Right atrium auricular region (tissue), 2 donors: ENCODE measurements around the gene PHGDH. TPM values are rescaled to one million over a fixed set of nuclear protein-coding genes. Genes with fewer than 3 reads are reported as not detected.

Experiments used
- DNase-seq: peaks from one replicate; pipeline ENCODE4 v3.0.0-alpha.2; 2019; ENCODE audit warnings: low spot score
- H3K27ac ChIP-seq, 2 donors: fragments of 200-600 bp; sonication (generic); 1 replicate in 1 of 2; 2 replicates in 1 of 2; pipeline ENCODE4 v1.5.1; 2016 to 2019
- H3K27me3 ChIP-seq, 2 donors: fragments of 200-600 bp; sonication (generic); one replicate each; pipeline versions ENCODE4 v1.5.1 to v1.6.0; 2017 to 2019
- H3K36me3 ChIP-seq: fragments of 200-600 bp; sonication (generic); one replicate; pipeline ENCODE4 v1.5.1; 2016
- H3K4me1 ChIP-seq, 2 donors: fragments of 200-600 bp; sonication (generic); one replicate each; pipeline versions ENCODE4 v1.5.1 to v1.6.0; 2017 to 2019
- H3K4me3 ChIP-seq, 2 donors: fragments of 200-600 bp; sonication (generic); 1 replicate in 1 of 2; 2 replicates in 1 of 2; pipeline ENCODE4 v1.5.1; 2017 to 2019; ENCODE audit warnings: mild to moderate bottlenecking in 1 of 2, moderate library complexity in 1 of 2
- H3K9me3 ChIP-seq, 2 donors: fragments of 200-600 bp; sonication (generic); one replicate each; pipeline ENCODE4 v1.5.1; 2019
- total RNA-seq, 2 donors: library from RNA; depleted of rRNA; stranded (reverse); fragments of >200 nt; gene quantifications; one replicate each; pipeline ENCODE4 v1.1.0, GENCODE V29; 2016
- TF ChIP-seq, protein P1 (sequence below), 2 donors: fragments of 200-600 bp; sonication (generic); IDR thresholded peaks; one replicate each; pipeline ENCODE4 v1.5.1; 2019; ENCODE audit warnings: antibody characterized with exemption in 2 of 2

PHGDH gene
- total RNA-seq, 2 donors from 2014 or later = 23.5 to 29.4 TPM

DNA sequence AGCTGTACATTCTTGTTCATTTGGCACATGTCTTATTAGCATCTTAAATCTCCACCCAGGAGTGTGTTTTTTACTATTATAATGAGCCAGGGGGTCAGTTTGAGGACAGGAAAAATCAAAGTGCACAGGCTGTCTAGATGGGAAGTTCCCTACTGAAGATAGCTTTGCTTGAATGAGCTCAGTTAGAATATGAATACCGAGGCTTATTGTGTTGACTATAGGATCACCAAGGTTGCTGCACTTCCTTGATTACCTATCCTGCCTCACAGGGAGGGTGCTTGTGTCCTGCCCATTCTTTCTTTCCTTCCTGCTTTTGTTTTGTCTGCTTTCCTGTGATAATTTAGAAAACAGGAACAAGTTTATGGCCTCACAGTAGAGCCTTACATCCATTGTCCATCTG, 16.3 kb downstream of the PHGDH start:
- TF ChIP-seq, protein P1, sequence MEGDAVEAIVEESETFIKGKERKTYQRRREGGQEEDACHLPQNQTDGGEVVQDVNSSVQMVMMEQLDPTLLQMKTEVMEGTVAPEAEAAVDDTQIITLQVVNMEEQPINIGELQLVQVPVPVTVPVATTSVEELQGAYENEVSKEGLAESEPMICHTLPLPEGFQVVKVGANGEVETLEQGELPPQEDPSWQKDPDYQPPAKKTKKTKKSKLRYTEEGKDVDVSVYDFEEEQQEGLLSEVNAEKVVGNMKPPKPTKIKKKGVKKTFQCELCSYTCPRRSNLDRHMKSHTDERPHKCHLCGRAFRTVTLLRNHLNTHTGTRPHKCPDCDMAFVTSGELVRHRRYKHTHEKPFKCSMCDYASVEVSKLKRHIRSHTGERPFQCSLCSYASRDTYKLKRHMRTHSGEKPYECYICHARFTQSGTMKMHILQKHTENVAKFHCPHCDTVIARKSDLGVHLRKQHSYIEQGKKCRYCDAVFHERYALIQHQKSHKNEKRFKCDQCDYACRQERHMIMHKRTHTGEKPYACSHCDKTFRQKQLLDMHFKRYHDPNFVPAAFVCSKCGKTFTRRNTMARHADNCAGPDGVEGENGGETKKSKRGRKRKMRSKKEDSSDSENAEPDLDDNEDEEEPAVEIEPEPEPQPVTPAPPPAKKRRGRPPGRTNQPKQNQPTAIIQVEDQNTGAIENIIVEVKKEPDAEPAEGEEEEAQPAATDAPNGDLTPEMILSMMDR (IDR thresholded peaks at IDR 0.05) = no peak
- H3K4me1 ChIP-seq = no peaks in the 10 kb centered on the region
- no peak for DNase-seq
- no peaks in the 10 kb centered on the region for H3K9me3 ChIP-seq
- no peaks in the 10 kb centered on the region for H3K36me3 ChIP-seq
- H3K27ac ChIP-seq = no peak overlapping the region
- no peaks in the 10 kb centered on the region for H3K27me3 ChIP-seq
- H3K4me3 ChIP-seq = no peak overlapping the region

DNA sequence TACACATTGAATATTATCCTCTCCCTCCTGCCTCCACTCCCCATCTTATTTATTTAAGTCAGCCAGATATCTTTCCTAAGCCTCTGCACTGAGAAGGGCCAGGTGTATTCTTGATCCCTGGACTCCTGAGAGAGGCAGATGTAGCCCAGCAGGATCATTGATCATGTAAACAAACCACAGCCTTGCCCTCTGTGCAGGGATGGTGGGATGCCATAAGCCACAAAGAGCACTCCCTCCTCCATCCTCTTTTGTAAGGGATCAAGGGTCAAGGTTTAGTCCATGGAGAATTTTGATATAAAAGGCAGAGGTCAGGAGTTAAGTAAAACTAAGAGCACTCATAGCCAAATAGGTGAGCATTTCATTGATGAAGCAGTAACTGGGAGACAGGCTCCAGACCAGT, 17.3 kb downstream of the PHGDH start:
- Histone ChIP-seq H3K27me3 (no peaks in the 10 kb centered on the region), H3K4me3 (no peak overlapping the region), H3K4me1 (no peaks in the 10 kb centered on the region), H3K36me3 (no peaks in the 10 kb centered on the region), H3K27ac (no peak overlapping the region), H3K9me3 (no peaks in the 10 kb centered on the region)
- TF ChIP-seq, protein P1 (IDR thresholded peaks at IDR 0.05) = no peak
- DNase-seq = no peak

GRCh38 chr1:119731060-119731459, 19.3 kb downstream of the PHGDH start:
- TF ChIP-seq, protein P1 (IDR thresholded peaks at IDR 0.05) = no peak
- H3K9me3 ChIP-seq = no peaks in the 10 kb centered on the region
- no peaks in the 10 kb centered on the region for H3K27me3 ChIP-seq
- no peak for DNase-seq
- H3K4me1 ChIP-seq = peaks cover 0 to 9% of the 10 kb centered on the region in 2 donors
- H3K27ac ChIP-seq = no peak overlapping the region
- no peak overlapping the region for H3K4me3 ChIP-seq
- H3K36me3 ChIP-seq = no peaks in the 10 kb centered on the region

- Histone ChIP-seq H3K27me3 (no peaks in the 10 kb centered on the region), H3K36me3 (no peaks in the 10 kb centered on the region), H3K27ac (no peak overlapping the region), H3K4me3 (no peak overlapping the region), H3K4me1 (peaks cover 0 to 11% of the 10 kb centered on the region in 2 donors), H3K9me3 (no peaks in the 10 kb centered on the region)
- DNase-seq = no peak
- TF ChIP-seq, protein P1 (IDR thresholded peaks at IDR 0.05) = no peak
These were observed 20.2 kb downstream of the PHGDH start for GRCh38 chr1:119731741-119732430.

GRCh38 chr1:119732465-119733168, 20.9 kb downstream of the PHGDH start:
- H3K36me3 ChIP-seq = no peaks in the 10 kb centered on the region
- no peaks in the 10 kb centered on the region for H3K9me3 ChIP-seq
- H3K27ac ChIP-seq = no peak overlapping the region
- H3K27me3 ChIP-seq = no peaks in the 10 kb centered on the region
- DNase-seq = no peak
- peaks cover 0 to 17% of the 10 kb centered on the region in 2 donors for H3K4me1 ChIP-seq
- no peak overlapping the region for H3K4me3 ChIP-seq
- TF ChIP-seq, protein P1 (IDR thresholded peaks at IDR 0.05) = no peak
